ENCODE measurements around the gene ATP11B.

ATP11B gene

GRCh38 chr3:182889948-182890629 lies 96.8 kb downstream of the ATP11B start:
- H3K4me3 ChIP-seq (ENCODE audit: control insufficient read depth, low read depth, low read length) = no peak overlapping the region
- DNase-seq (ENCODE audit: low read depth) = peak; percentile 9
- no peak for TF ChIP-seq CTCF (conservative IDR thresholded peaks at IDR 0.05; ENCODE audit: control insufficient read depth, insufficient read depth, low read depth, low read length)

GRCh38 chr3:182891364-182891763 lies 98.1 kb downstream of the ATP11B start:
- H3K4me3 ChIP-seq (ENCODE audit: control insufficient read depth, low read depth, low read length) = no peak overlapping the region
- DNase-seq (ENCODE audit: low read depth) = no peak
- no peak for TF ChIP-seq CTCF (conservative IDR thresholded peaks at IDR 0.05; ENCODE audit: control insufficient read depth, insufficient read depth, low read depth, low read length)

- DNase-seq (ENCODE audit: low read depth) = no peak
- no peak overlapping the region for H3K4me3 ChIP-seq (ENCODE audit: control insufficient read depth, low read depth, low read length)
- no peak for TF ChIP-seq CTCF (conservative IDR thresholded peaks at IDR 0.05; ENCODE audit: control insufficient read depth, insufficient read depth, low read depth, low read length)
Measured at GRCh38 chr3:182892226-182892625, 98.9 kb downstream of the ATP11B start.

- H3K4me3 ChIP-seq (ENCODE audit: control insufficient read depth, low read depth, low read length) = no peak overlapping the region
- DNase-seq (ENCODE audit: low read depth) = no peak
- no peak for TF ChIP-seq CTCF (conservative IDR thresholded peaks at IDR 0.05; ENCODE audit: control insufficient read depth, insufficient read depth, low read depth, low read length)
Measured at GRCh38 chr3:182895513-182896112, 102.3 kb downstream of the ATP11B start.

- H3K4me3 ChIP-seq (ENCODE audit: control insufficient read depth, low read depth, low read length) = no peak overlapping the region
- no peak for TF ChIP-seq CTCF (conservative IDR thresholded peaks at IDR 0.05; ENCODE audit: control insufficient read depth, insufficient read depth, low read depth, low read length)
- DNase-seq (ENCODE audit: low read depth) = no peak
Measured at GRCh38 chr3:182896553-182896952, 103.2 kb downstream of the ATP11B start.

- H3K4me3 ChIP-seq (ENCODE audit: control insufficient read depth, low read depth, low read length) = no peak overlapping the region
- no peak for TF ChIP-seq CTCF (conservative IDR thresholded peaks at IDR 0.05; ENCODE audit: control insufficient read depth, insufficient read depth, low read depth, low read length)
- no peak for DNase-seq (ENCODE audit: low read depth)
Measured at GRCh38 chr3:182902236-182902635, 108.9 kb downstream of the ATP11B start.
